Vagina (tissue), 2 donors: ENCODE measurements around the gene WDFY1.

Source experiments
- CTCF ChIP-seq, 3 experiments: fragments of 450-650 bp in 2 of 3; fragments of 200-600 bp in 1 of 3; sonication (generic) in 1 of 3; IDR thresholded peaks; one replicate each; pipeline ENCODE4 v1.5.1; 2017 to 2019; ENCODE audit warnings: antibody characterized with exemption in 3 of 3, mild to moderate bottlenecking in 2 of 3, moderate library complexity in 2 of 3
- POLR2A ChIP-seq, 2 donors: fragments of 450-650 bp; IDR thresholded peaks; one replicate each; pipeline ENCODE4 v1.6.1; 2017; ENCODE audit warnings: antibody characterized with exemption in 2 of 2, mild to moderate bottlenecking in 2 of 2, moderate library complexity in 2 of 2
- POLR2AphosphoS5 ChIP-seq, 2 donors: sonication (generic); formaldehyde crosslinking; IDR thresholded peaks; one replicate each; pipeline ENCODE4 v1.9.0; 2017; ENCODE audit warnings: antibody characterized with exemption in 2 of 2, mild to moderate bottlenecking in 2 of 2, low read depth in 1 of 2; ENCODE audit not compliant: insufficient read depth in 1 of 2

DNA sequence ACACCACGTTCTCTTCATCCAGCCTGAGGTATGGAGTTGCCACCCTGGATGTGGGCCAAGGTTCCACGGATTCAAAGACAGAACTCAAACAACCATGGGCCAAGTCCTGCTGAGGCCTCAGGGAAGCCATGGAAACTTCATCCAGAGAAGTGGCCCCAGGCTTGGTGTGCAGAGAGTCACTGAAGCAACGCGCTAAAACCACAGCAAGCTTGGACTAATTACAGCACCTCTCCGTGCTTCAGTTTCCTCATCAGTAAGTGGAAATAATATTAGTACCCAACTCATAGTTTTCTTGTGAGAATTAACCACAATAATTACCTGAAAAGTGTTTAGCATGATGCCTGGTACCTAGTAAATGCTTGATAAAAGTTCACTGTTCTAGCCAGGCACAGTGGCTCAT is 88.6 kb downstream of the WDFY1 start:
- TF ChIP-seq CTCF (IDR thresholded peaks at IDR 0.05) (no peak), POLR2A (IDR thresholded peaks at IDR 0.05) (no peak), POLR2AphosphoS5 (IDR thresholded peaks at IDR 0.05; ENCODE audit: insufficient read depth in 1 of 2, low read depth in 1 of 2) (no peak)
